ENCODE data around the gene MVB12A.

The MVB12A gene

GRCh38 chr19:17402982-17403855 lies 16.6 kb upstream of the MVB12A start:
- Mint-ChIP-seq H3K36me3 (ENCODE audit: low read depth) (peaks cover 20% of the 10 kb centered on the region), H3K27me3 (ENCODE audit: low read depth, poor library complexity) (no peaks in the 10 kb centered on the region), H3K4me1 (peaks cover 55% of the 10 kb centered on the region), H3K4me3 (peak overlapping the region; percentile 89), H3K27ac (peak overlapping the region; percentile 88), H3K9me3 (no peaks in the 10 kb centered on the region)
- no peak for TF ChIP-seq CTCF (IDR thresholded peaks at IDR 0.05)
- DNase-seq, result peak; percentile 71

GRCh38 chr19:17404015-17404414 lies 15.8 kb upstream of the MVB12A start:
- Mint-ChIP-seq H3K36me3 (ENCODE audit: low read depth) (peaks cover 20% of the 10 kb centered on the region), H3K27me3 (ENCODE audit: low read depth, poor library complexity) (no peaks in the 10 kb centered on the region), H3K27ac (peak overlapping the region; percentile 88), H3K4me3 (peak overlapping the region; percentile 89), H3K4me1 (peaks cover 55% of the 10 kb centered on the region), H3K9me3 (no peaks in the 10 kb centered on the region)
- DNase-seq, result no peak
- TF ChIP-seq CTCF (IDR thresholded peaks at IDR 0.05), result no peak

- no peak for TF ChIP-seq CTCF (IDR thresholded peaks at IDR 0.05)
- Mint-ChIP-seq H3K9me3 (no peaks in the 10 kb centered on the region), H3K27me3 (ENCODE audit: low read depth, poor library complexity) (no peaks in the 10 kb centered on the region), H3K4me1 (peaks cover 55% of the 10 kb centered on the region), H3K36me3 (ENCODE audit: low read depth) (peaks cover 20% of the 10 kb centered on the region), H3K27ac (peak overlapping the region; percentile 88), H3K4me3 (peak overlapping the region; percentile 89)
- DNase-seq, result no peak
These were observed 15.1 kb upstream of the MVB12A start for GRCh38 chr19:17404621-17405249.

GRCh38 chr19:17405250-17406045 lies 14.4 kb upstream of the MVB12A start, which contains the start of gene BST2:
BST2 (minus strand) TSS chr19:17405630; CDS start chr19:17405575, 55 bp downstream.
- Mint-ChIP-seq H3K27ac (peak within 1 kb of the TSS; percentile 97), H3K4me3 (peak within 1 kb of the TSS; percentile 89), H3K27me3 (ENCODE audit: low read depth, poor library complexity) (no peaks in the 10 kb centered on the region), H3K4me1 (peaks cover 55% of the 10 kb centered on the region), H3K36me3 (ENCODE audit: low read depth) (peaks cover 14% of the 10 kb centered on the region), H3K9me3 (no peaks in the 10 kb centered on the region)
- no peak for TF ChIP-seq CTCF (IDR thresholded peaks at IDR 0.05)
- DNase-seq, result no peak

- DNase-seq, result no peak
- Mint-ChIP-seq H3K4me3 (peak overlapping the region; percentile 89), H3K36me3 (ENCODE audit: low read depth) (peaks cover 11% of the 10 kb centered on the region), H3K9me3 (no peaks in the 10 kb centered on the region), H3K27me3 (ENCODE audit: low read depth, poor library complexity) (no peaks in the 10 kb centered on the region), H3K27ac (peak overlapping the region; percentile 97), H3K4me1 (peaks cover 58% of the 10 kb centered on the region)
- no peak for TF ChIP-seq CTCF (IDR thresholded peaks at IDR 0.05)
These were observed 13.6 kb upstream of the MVB12A start for GRCh38 chr19:17406046-17406886.

Measured in nephron progenitor cell (in vitro differentiated cells).